Fibroblast of skin of right quadriceps (primary cell): Measurements from ENCODE around the gene UQCR10.

Experiments
- DNase-seq: peaks from one replicate; pipeline ENCODE4 v3.0.0-alpha.2; 2013

The UQCR10 gene

DNA sequence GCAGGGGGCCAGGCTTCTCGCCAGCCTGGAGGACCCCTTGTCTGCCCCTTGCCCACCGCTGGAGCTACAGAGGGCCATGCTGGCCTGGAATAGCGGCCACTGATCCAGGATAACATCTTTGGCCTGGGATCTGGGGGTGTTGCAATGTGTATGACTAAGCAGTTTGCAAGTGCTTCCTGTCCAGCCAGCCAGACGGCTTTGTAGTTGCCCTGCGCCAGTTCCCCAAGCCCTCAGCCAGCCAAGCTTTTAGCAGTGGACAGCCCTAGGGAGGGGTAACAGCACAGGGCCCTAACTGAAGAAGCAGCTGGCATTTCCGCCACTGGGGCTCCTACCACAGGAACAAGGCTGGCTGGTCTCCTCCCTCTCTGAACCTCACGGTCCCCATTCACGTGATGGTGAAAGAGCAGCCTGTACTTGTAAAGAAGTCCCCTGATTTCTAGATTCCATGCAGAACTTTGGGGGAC is 32.1 kb downstream of the UQCR10 start:
- peak; percentile 56 for DNase-seq

DNA sequence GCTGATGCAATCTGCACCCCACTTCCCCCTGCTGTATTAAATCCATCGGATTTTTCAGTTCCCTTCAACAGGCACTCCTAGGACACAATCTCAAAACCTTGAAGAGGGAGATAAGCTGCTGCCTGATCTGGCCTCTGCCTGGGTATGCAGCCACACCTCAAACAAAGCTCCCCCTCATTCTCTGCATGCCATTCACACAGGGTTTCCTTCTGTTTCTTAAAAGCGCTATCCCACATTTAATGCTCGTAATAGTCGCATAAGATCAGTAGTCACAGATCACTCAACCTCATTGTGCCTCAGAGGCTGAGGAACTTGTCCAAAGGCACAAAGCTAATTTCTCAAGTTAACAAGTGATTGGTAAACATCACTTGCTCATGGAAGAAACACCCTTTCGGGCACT is 34.0 kb downstream of the UQCR10 start:
- DNase-seq, result no peak

DNA sequence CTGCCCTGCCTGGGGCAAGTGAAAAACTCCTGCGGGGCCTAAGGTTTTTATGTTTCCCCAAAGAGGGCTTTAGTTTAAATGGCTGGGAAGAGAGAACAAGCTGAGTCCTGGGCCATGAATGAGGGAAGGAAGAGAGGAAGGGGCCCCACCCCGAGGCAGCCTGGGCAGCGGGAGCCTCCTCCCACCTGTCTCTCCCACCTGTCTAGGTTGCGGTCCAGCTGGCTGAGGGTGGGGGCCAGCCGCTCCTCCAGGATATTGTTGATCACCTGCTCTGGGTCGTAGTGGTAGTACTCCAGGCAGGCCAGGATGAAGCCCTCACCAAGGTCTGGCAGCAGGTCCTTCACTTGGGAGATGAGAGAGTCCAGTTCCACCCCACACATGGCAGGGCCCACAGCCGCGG is 34.6 kb downstream of the UQCR10 start:
- DNase-seq, result no peak

DNA sequence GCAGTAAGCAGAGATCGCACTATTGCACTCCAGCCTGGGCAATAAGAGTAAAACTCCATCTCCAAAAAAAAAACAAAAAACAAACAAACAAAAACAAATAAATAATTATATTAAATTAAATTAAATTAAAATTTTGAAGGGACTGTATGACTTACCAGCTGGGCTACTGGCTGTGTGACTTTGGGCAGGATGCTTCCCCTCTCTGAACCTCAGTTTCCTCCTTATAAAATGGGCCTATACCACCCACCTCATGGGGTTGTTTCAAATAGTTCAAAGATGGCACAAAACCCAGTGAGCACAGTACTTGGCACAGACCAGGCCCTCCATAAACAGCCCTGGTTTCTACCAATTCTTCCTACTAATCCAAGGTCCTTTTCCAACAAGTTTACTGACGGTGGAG is 36.0 kb downstream of the UQCR10 start:
- DNase-seq, result no peak

DNA sequence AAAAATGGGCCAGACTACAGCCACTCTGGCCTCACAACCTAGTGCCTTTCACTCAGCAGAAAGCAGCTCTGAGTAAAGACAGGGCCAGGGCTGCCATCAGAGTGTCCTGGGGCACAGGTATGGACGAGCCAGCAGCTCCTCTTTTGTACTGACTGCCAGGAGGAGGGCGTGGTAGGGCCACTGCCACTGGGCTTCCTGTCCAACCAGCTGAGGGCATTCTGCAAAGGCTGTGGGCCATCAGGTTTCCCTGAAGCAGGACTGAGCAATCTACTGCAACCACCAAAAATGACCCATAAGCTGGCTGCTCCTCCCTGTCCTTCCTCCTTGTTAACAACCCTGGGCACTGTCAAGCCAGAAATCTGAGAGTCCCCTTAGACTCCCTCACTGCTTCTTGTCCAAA is 37.8 kb downstream of the UQCR10 start:
- DNase-seq, result no peak

DNA sequence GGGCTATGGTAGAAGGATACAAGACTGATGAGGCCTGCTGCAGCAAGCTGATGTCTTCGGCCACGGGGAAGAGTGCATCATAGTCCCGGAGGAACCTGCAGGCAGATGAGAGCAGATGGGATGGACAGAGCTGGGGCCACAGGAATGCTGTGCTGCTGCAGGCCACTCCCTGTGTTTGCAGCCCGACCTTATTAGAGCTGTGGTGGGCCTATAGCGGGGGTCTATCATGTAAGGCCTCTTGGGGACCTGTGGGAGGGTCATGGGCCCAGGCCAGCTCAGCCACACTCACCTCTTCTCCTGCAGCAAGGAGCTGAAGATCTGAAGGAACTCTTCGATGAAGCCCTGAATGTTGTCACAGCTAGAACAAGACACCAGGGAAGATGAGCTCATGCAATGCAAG is 39.0 kb downstream of the UQCR10 start:
- DNase-seq, result no peak

DNA sequence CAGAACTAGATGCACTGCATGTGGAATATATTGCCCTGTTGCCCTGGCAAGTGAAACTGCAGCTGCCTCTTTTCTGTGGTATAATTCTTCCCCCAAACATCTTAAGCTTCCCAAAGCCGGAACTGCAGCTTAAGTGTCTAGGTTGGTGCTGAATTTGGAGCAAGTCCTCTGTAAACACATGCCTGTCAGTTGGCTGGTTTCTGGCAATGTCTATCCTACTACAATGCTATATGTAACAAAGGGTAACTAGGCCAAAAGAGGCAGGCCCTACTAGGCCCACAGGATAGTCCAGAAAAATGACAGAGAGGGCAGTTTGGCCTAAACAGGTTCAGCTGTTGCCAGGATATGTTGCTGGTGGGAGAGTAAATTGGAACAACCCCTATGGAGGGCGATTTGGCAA is 43.0 kb downstream of the UQCR10 start:
- DNase-seq, result no peak

DNA sequence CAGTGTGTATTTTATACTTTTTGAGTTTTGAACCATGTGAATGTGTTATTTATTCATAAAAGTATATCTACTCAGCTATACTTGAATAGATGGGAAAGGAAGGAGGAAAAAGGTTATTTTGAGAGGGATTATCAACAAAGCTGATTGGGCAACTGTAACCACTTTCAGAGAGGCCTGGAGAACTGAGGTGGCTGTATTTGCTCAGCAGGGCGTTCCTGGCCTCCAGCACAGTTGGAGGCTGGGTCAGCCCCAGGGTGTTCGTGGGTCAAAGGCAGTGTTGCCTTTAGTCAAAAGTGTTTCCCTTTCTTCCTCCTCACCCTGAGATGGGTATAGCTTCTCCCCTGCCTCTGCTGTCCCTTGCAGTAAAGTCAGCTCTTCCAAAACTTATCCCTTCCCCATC is 44.2 kb downstream of the UQCR10 start:
- no peak for DNase-seq

DNA sequence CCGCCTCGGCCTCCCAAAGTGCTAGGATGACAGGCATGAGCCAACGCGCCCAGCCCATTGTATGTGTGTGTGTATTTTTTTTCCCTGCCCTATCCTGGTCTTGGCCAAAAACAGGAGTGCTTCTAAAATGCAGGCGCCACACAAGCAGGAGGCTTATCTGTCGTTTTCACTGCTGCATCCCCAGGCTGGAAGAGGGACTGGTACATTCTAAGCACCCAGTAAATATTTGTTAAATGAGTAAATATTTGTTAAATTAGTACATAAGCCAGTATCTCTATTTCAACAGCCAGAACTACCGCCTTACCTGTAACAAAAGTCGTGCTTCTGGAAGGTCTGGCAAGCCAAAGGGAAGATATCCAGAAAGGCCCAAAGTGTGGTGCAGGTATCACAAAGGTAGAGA is 46.0 kb downstream of the UQCR10 start:
- no peak for DNase-seq

DNA sequence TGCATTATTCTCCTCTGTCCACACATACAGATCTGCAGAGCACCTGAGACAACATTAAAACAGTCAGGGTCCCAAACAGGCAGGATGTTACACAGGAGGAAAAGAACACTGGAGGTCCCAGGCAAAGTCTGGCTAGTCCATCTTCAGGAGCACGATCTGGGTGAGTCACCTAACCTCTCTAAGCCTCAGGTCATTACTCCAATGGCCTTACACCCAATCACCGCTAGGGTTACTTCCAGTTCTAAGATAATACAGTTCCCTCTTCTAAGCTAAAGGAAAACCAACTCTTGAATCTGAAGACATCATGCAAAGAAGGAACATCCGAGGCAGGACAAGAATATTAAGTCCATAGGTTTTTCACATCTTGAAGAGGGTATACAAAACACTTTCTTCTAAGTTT is 46.4 kb downstream of the UQCR10 start:
- DNase-seq, result no peak

DNA sequence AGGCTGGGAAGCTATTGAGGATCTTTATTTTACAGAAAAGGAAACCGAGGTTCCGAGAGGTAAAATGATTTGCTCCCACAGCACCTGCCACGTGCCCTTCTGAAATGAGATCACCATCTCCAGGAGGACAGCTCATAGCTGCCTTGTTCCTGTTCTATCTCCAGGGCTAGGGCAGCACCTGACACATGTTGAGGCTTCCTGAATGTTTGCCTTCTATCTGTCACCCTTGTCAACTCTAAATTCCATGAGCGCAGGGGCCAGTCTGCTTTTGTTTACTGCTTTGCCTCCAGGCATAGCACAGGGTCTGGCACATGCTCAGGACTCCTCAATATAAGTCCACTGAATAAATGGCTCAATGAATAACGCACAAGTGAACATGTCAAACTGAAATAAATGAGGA is 46.8 kb downstream of the UQCR10 start:
- DNase-seq, result no peak

DNA sequence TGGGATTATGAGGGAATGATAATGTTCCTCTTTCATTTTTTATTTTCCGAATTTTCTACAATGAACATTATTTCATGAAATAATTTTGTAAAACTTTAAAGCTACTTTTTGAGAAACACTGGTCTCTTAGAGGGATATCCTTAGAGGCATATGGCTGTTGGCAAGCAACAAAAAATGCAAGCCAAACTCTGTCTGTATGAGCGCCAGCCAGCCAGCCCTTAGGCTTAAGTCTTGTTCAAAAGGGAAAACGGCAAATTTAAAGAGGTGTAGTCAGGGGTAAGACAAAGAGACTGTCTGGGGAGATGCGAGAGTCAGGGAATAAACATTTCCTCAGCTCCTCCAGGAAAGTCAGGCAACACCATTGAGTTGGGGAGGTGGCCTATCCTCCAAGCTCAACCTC is 48.4 kb downstream of the UQCR10 start:
- DNase-seq, result no peak

DNA sequence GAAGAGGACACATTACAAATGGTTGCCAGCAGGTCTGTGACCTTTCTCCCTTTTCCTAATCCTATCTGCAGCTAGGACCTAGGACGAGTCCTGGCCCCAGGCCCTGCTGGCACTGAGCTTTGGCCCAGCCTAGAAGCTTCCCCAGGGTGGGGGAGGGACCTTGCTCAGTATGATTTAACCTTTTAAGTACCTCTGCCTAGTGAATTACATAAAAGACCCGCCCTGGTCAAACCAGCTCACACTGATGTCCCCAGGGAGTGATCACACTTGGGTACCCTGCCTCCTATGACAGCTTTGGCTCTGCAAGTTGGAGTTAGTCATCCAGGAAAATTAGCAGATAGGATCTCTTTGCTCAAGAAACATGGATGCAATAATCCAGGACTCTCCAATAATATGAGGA is 49.0 kb downstream of the UQCR10 start:
- DNase-seq, result peak; percentile 15

DNA sequence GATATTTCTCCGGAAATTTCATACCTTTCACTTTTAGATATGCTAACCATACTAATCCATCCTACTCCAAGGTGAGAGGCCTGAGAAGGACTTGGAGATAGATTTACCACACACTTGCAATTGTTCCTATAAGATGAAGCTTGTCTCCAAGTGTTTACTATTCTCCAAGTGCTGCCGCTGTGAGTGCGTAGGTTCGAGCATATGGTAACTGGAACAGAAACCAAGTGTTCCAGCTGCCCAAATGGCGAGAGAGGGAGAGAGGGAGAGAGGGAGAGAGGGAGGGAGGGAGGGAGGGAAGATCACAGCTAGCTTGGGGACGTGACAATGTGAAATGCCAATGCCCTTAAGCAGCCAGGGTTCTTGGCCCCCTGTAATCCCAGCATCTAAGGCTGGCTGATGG is 49.4 kb downstream of the UQCR10 start:
- no peak for DNase-seq

DNA sequence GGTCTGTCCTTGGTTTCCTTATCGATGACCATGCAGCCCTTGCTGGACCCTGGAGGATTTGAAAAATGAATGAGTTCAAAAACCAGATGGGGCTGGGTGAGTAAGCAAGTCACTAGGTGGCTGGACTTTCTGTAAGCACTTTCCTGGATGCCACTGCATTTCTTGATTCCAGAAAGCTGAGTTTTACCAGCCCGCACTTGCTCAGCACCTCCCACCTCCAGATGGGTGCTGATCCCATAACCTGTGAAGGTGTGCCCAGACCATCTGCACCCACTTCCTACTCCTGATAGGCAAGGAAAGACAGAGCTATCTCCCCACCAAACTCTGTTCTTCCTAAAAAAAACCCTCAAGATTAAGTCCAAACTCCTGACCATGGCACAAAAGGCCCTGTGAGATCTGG is 49.8 kb downstream of the UQCR10 start:
- DNase-seq, result no peak

DNA sequence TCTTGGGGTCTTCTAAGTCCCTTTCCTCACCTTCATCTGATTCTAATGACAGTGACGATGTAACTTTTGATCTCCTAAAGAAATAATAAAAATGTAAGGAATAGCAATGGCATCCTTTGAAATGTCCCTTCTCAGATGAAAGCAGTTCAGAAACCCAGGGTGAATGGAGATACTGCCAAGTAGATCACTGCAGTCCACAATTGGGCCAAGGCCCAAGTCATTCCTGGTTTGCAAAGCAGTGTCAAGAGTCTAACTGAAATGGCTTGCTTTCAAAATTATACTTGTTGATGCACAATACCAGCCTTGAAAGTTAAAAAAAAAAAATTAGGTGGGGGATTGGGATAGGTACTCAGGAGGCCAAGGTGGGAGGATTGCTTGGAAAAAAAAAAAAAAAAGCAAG is 50.6 kb downstream of the UQCR10 start:
- DNase-seq, result no peak

DNA sequence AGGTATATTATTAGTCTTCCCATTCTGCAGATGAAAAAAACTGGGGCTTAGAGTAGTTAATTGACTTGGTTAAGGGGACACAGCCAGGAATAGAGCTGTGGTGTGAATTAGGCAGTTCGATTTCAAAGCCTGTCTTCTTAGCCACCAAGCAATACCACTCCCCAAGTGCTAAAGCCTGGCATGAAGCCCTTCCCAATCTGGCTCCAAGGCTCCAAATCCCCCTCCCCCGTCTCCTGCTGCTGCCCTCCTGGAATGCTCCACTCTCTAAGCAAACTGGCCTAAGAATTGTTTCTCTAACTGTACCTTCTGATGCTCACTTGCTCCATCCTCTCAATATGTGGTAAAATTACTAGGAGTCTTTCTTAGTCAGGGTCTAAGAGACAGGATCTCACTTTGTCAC is 52.3 kb downstream of the UQCR10 start:
- no peak for DNase-seq
